ENCODE results near the gene NELFB. TPM values are rescaled to one million over a fixed set of nuclear protein-coding genes. Genes with fewer than 3 reads are reported as not detected.

The NELFB gene
- polyA plus RNA-seq, 1 donor from 2014 or later: 64.7 TPM

GRCh38 chr9:137306066-137306849 lies 51.1 kb downstream of the NELFB start:
- no peak overlapping the region for H3K27ac ChIP-seq (ENCODE audit: low read length)
- H3K9me2 ChIP-seq (ENCODE audit: insufficient read depth, low read length): no peaks in the 10 kb centered on the region
- no peaks in the 10 kb centered on the region for H4K20me1 ChIP-seq (ENCODE audit: insufficient read depth)
- no peak for TF ChIP-seq RAD21 (conservative IDR thresholded peaks at IDR 0.05)
- no peak for TF ChIP-seq MXI1 (conservative IDR thresholded peaks at IDR 0.05; ENCODE audit: poor library complexity, severe bottlenecking)
- no peak for TF ChIP-seq EZH2 (IDR thresholded peaks at IDR 0.05; ENCODE audit: borderline replicate concordance, insufficient read depth, low read length, poor library complexity, severe bottlenecking)
- TF ChIP-seq TAF1 (IDR thresholded peaks at IDR 0.05; ENCODE audit: low read depth): no peak
- TF ChIP-seq REST (IDR thresholded peaks at IDR 0.05; ENCODE audit: borderline replicate concordance): no peak
- no peak for TF ChIP-seq EP300 (conservative IDR thresholded peaks at IDR 0.05; ENCODE audit: poor library complexity, severe bottlenecking)
- no peak for TF ChIP-seq POLR2AphosphoS5 (IDR thresholded peaks at IDR 0.05)
- no peak for TF ChIP-seq SMC3 (conservative IDR thresholded peaks at IDR 0.05; ENCODE audit: poor library complexity)
- TF ChIP-seq CTCF (IDR thresholded peaks at IDR 0.05; ENCODE audit: poor library complexity, severe bottlenecking): no peak
- H3K27me3 ChIP-seq (ENCODE audit: insufficient read depth, low read depth, low read length): no peaks in the 10 kb centered on the region
- H3K79me2 ChIP-seq (replicated peaks; ENCODE audit: insufficient read depth, low read length): no peaks in the 10 kb centered on the region
- no peak overlapping the region for H3K4me3 ChIP-seq (ENCODE audit: low read length)
- H3K9me3 ChIP-seq (ENCODE audit: low read length): no peaks in the 10 kb centered on the region
- H3K9ac ChIP-seq (ENCODE audit: low read length): no peak overlapping the region
- no peak overlapping the region for H3K4me2 ChIP-seq (ENCODE audit: low read length)
- H3F3A ChIP-seq (ENCODE audit: insufficient read depth, low read length, poor library complexity, severe bottlenecking): no peaks in the 10 kb centered on the region
- no peak overlapping the region for H2AFZ ChIP-seq (ENCODE audit: low read depth, low read length)
- H3K36me3 ChIP-seq (ENCODE audit: insufficient read depth, low read length): no peaks in the 10 kb centered on the region

GRCh38 chr9:137306850-137307254 lies 51.7 kb downstream of the NELFB start:
- Histone ChIP-seq H3K4me3 (ENCODE audit: low read length) (no peak overlapping the region), H3F3A (ENCODE audit: insufficient read depth, low read length, poor library complexity, severe bottlenecking) (no peaks in the 10 kb centered on the region), H3K36me3 (ENCODE audit: insufficient read depth, low read length) (no peaks in the 10 kb centered on the region), H3K9ac (ENCODE audit: low read length) (no peak overlapping the region), H2AFZ (ENCODE audit: low read depth, low read length) (no peak overlapping the region), H4K20me1 (ENCODE audit: insufficient read depth) (no peaks in the 10 kb centered on the region), H3K27ac (ENCODE audit: low read length) (no peak overlapping the region), H3K9me2 (ENCODE audit: insufficient read depth, low read length) (no peaks in the 10 kb centered on the region), H3K9me3 (ENCODE audit: low read length) (no peaks in the 10 kb centered on the region), H3K4me2 (ENCODE audit: low read length) (no peak overlapping the region), H3K27me3 (ENCODE audit: insufficient read depth, low read depth, low read length) (no peaks in the 10 kb centered on the region), H3K79me2 (replicated peaks; ENCODE audit: insufficient read depth, low read length) (no peaks in the 10 kb centered on the region)
- TF ChIP-seq EZH2 (IDR thresholded peaks at IDR 0.05; ENCODE audit: borderline replicate concordance, insufficient read depth, low read length, poor library complexity, severe bottlenecking) (no peak), REST (IDR thresholded peaks at IDR 0.05; ENCODE audit: borderline replicate concordance) (no peak), POLR2AphosphoS5 (IDR thresholded peaks at IDR 0.05) (no peak), CTCF (IDR thresholded peaks at IDR 0.05; ENCODE audit: poor library complexity, severe bottlenecking) (no peak), MXI1 (conservative IDR thresholded peaks at IDR 0.05; ENCODE audit: poor library complexity, severe bottlenecking) (no peak), RAD21 (conservative IDR thresholded peaks at IDR 0.05) (no peak), TAF1 (IDR thresholded peaks at IDR 0.05; ENCODE audit: low read depth) (no peak), SMC3 (conservative IDR thresholded peaks at IDR 0.05; ENCODE audit: poor library complexity) (no peak), EP300 (conservative IDR thresholded peaks at IDR 0.05; ENCODE audit: poor library complexity, severe bottlenecking) (no peak)
